ENCODE data around the gene PDE4C. TPM values are rescaled to one million over a fixed set of nuclear protein-coding genes. Genes with fewer than 3 reads are reported as not detected.

Gene PDE4C
- total and polyA plus RNA-seq, 2 experiments from 2014 or later = 1.1 to 8.3 TPM

DNA sequence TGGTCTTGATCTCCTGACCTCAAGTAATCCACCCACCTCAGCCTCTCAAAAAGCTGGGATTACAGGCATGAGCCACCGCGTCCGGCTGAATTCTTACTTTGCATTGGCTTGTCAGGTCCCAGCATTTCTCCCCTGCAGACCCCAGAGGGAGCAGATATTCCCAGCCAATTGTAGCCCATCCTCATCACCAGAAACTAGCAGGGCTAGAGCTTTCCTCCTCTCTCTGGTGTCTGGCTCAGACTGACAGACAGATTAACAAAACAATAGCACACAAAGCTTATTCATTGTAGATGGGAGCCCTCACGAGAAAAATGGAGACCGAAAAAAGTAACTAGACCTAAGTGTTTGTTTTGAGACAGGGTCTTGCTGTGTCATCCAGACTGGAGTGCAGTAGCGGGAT is 40.7 kb downstream of the PDE4C start:
- H3K9me3 ChIP-seq (ENCODE audit: low read depth) = no peaks in the 10 kb centered on the region
- H3K27ac ChIP-seq = no peak overlapping the region
- no peaks in the 10 kb centered on the region for H3K27me3 ChIP-seq
- TF ChIP-seq, protein P1, sequence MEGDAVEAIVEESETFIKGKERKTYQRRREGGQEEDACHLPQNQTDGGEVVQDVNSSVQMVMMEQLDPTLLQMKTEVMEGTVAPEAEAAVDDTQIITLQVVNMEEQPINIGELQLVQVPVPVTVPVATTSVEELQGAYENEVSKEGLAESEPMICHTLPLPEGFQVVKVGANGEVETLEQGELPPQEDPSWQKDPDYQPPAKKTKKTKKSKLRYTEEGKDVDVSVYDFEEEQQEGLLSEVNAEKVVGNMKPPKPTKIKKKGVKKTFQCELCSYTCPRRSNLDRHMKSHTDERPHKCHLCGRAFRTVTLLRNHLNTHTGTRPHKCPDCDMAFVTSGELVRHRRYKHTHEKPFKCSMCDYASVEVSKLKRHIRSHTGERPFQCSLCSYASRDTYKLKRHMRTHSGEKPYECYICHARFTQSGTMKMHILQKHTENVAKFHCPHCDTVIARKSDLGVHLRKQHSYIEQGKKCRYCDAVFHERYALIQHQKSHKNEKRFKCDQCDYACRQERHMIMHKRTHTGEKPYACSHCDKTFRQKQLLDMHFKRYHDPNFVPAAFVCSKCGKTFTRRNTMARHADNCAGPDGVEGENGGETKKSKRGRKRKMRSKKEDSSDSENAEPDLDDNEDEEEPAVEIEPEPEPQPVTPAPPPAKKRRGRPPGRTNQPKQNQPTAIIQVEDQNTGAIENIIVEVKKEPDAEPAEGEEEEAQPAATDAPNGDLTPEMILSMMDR (IDR thresholded peaks at IDR 0.05; ENCODE audit: low read depth, low read length) = no peak
- no peak for DNase-seq (ENCODE audit: low read depth in 1 of 2, low spot score in 1 of 2)
- H3K4me1 ChIP-seq (ENCODE audit: low read depth) = no peaks in the 10 kb centered on the region
- H3K36me3 ChIP-seq = no peaks in the 10 kb centered on the region
- H3K4me3 ChIP-seq = no peak overlapping the region

DNA sequence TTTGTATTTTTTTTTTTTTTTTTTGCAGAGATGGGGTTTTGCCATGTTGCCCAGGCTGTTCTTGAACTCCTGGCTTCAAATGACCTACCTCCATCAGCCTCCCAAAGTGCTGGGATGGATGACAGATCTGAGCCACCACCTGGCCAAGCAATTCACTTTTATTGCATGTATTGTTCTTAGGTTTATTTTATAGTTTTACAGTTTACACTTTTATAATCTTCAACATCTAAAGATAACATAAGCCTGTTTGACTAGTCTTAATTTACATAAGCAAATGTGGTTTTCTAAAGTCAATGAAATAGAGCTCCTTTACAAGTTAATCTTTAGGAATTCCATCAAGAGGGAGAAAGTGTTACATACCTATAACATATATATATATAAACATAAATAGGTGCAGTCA is 42.7 kb downstream of the PDE4C start:
- Histone ChIP-seq H3K4me3 (no peak overlapping the region), H3K27ac (no peak overlapping the region), H3K27me3 (no peaks in the 10 kb centered on the region), H3K36me3 (no peaks in the 10 kb centered on the region), H3K4me1 (ENCODE audit: low read depth) (no peaks in the 10 kb centered on the region), H3K9me3 (ENCODE audit: low read depth) (no peaks in the 10 kb centered on the region)
- DNase-seq (ENCODE audit: low read depth in 1 of 2, low spot score in 1 of 2) = no peak
- TF ChIP-seq, protein P1 (IDR thresholded peaks at IDR 0.05; ENCODE audit: low read depth, low read length) = no peak

DNA sequence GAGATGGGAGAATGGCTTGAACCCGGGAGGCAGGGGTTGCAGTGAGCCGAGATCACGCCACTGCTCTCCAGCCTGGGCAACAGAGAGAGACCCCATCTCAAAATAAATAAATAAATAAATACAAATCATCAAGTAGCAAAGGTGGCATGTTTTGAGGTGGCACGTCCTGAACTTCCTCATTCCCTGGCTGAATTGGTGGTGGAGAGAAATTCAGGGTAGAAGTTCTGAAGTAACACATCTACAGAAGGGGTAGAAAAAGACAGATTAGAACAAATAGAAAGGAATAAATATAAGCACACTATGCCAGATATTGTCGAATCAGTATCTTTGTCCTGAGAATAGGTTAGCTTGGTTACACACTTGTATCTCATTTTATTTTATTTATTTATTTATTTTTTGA is 46.3 kb downstream of the PDE4C start:
- Histone ChIP-seq H3K36me3 (no peaks in the 10 kb centered on the region), H3K27me3 (peaks cover 6% of the 10 kb centered on the region), H3K4me1 (ENCODE audit: low read depth) (no peaks in the 10 kb centered on the region), H3K27ac (no peak overlapping the region), H3K4me3 (no peak overlapping the region), H3K9me3 (ENCODE audit: low read depth) (no peaks in the 10 kb centered on the region)
- DNase-seq (ENCODE audit: low read depth in 1 of 2, low spot score in 1 of 2) = no peak
- TF ChIP-seq, protein P1 (IDR thresholded peaks at IDR 0.05; ENCODE audit: low read depth, low read length) = no peak

DNA sequence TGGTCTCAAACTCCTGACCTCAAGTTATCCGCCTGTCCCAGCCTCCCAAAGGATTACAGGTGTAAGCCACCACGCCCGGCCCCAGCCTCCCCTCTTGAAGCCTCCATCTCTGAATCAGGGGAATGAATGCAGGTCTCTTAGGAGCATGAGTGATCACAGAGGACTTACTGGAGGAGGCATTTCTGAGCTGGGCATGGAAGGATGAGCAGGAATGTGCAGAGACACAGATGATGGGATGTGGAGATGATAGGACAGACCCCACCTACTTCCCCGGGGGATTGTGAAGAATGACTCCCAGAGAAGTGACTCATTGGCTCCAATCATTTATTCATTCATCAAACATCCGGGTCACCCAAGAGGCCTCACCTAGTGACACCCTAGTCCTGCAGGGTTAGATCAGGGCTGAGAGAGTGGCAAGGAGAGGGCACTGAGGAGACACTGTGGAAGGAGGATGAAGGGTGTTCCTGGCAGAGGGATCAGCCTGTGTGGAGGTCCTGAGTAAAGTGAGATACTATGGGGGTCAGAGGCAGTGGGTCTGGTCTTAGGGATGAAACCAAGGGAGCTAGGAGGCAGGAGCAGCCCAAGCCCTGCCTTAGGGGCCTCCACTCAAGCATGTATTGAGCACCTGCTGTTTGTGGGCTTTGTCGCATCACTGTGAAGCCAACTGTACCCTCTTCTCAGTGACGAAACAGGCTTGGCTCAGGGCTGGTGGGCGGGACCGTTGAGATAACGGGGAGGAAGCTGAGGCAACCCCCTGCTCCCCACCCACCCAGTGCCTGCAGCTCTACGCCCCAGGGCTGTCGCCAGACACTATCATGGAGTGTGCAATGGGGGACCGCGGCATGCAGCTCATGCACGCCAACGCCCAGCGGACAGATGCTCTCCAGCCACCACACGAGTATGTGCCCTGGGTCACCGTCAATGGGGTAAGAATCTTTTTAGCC is 49.6 kb downstream of the PDE4C start:
- Histone ChIP-seq H3K27me3 (peaks cover 18% of the 10 kb centered on the region), H3K4me3 (no peak overlapping the region), H3K27ac (no peak overlapping the region), H3K36me3 (no peaks in the 10 kb centered on the region), H3K4me1 (ENCODE audit: low read depth) (peaks cover 7% of the 10 kb centered on the region), H3K9me3 (ENCODE audit: low read depth) (no peaks in the 10 kb centered on the region)
- DNase-seq (ENCODE audit: low read depth in 1 of 2, low spot score in 1 of 2) = no peak
- TF ChIP-seq, protein P1 (IDR thresholded peaks at IDR 0.05; ENCODE audit: low read depth, low read length) = no peak

DNA sequence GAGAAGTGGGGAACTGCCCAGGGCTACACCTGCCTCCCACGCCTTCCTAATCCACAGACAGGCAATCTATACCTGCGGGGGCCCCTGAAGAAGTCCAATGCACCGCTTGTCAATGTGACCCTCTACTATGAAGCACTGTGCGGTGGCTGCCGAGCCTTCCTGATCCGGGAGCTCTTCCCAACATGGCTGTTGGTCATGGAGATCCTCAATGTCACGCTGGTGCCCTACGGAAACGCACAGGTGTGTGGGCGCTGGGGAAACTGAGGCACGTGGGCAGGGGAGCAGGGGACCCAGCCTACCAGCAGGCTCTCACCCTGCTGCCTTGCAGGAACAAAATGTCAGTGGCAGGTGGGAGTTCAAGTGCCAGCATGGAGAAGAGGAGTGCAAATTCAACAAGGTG is 51.3 kb downstream of the PDE4C start:
- Histone ChIP-seq H3K9me3 (ENCODE audit: low read depth) (no peaks in the 10 kb centered on the region), H3K27me3 (peaks cover 18% of the 10 kb centered on the region), H3K4me1 (ENCODE audit: low read depth) (peaks cover 7% of the 10 kb centered on the region), H3K27ac (no peak overlapping the region), H3K36me3 (no peaks in the 10 kb centered on the region), H3K4me3 (no peak overlapping the region)
- DNase-seq (ENCODE audit: low read depth in 1 of 2, low spot score in 1 of 2) = no peak
- TF ChIP-seq, protein P1 (IDR thresholded peaks at IDR 0.05; ENCODE audit: low read depth, low read length) = no peak

Other genes starting within 250 kb of the PDE4C start
- 9.2 and 16.1 TPM in 2 replicates for gene ARRDC2, start 218.3 kb downstream of the PDE4C start, total RNA-seq
- gene ARRDC2, start 218.3 kb downstream of the PDE4C start, polyA plus RNA-seq = 6.8 and 10.7 TPM in 2 replicates
- not detected in 2 replicates for gene IL12RB1, start 139.5 kb downstream of the PDE4C start, total RNA-seq
- not detected in 2 replicates for gene IL12RB1, start 139.5 kb downstream of the PDE4C start, polyA plus RNA-seq
- 6.6 and 8.1 TPM in 2 replicates for gene MAST3, start 128.7 kb downstream of the PDE4C start, total RNA-seq
- gene MAST3, start 128.7 kb downstream of the PDE4C start, polyA plus RNA-seq = 5.5 and 8.4 TPM in 2 replicates
- gene PIK3R2, start 73.3 kb downstream of the PDE4C start, total RNA-seq = 64.7 and 72.0 TPM in 2 replicates
- 48.5 and 53.8 TPM in 2 replicates for gene PIK3R2, start 73.3 kb downstream of the PDE4C start, polyA plus RNA-seq
- 0.98 and 1.4 TPM in 2 replicates for gene IFI30, start 52.6 kb downstream of the PDE4C start, total RNA-seq
- 1.0 TPM in 1 of 2 replicates, not detected in the other for gene IFI30, start 52.6 kb downstream of the PDE4C start, polyA plus RNA-seq
- 38.2 and 74.5 TPM in 2 replicates for gene MPV17L2, start 33.2 kb downstream of the PDE4C start, total RNA-seq
- 25.5 and 51.7 TPM in 2 replicates for gene MPV17L2, start 33.2 kb downstream of the PDE4C start, polyA plus RNA-seq
- 11.3 and 13.0 TPM in 2 replicates for gene RAB3A, start 22.4 kb downstream of the PDE4C start, total RNA-seq
- gene RAB3A, start 22.4 kb downstream of the PDE4C start, polyA plus RNA-seq = 12.5 and 15.3 TPM in 2 replicates
- 2.3 and 3.2 TPM in 2 replicates for gene IQCN, start 48.0 kb upstream of the PDE4C start, total RNA-seq
- gene IQCN, start 48.0 kb upstream of the PDE4C start, polyA plus RNA-seq = 0.38 and 0.72 TPM in 2 replicates
- gene JUND, start 55.2 kb upstream of the PDE4C start, total RNA-seq = 430 and 496 TPM in 2 replicates
- gene JUND, start 55.2 kb upstream of the PDE4C start, polyA plus RNA-seq = 262 and 265 TPM in 2 replicates
- gene LSM4, start 96.6 kb upstream of the PDE4C start, total RNA-seq = 446 and 493 TPM in 2 replicates
- 418 and 422 TPM in 2 replicates for gene LSM4, start 96.6 kb upstream of the PDE4C start, polyA plus RNA-seq
- 19.6 and 19.7 TPM in 2 replicates for gene PGPEP1, start 114.2 kb upstream of the PDE4C start, total RNA-seq
- gene PGPEP1, start 114.2 kb upstream of the PDE4C start, polyA plus RNA-seq = 12.9 and 14.0 TPM in 2 replicates
- 2.9 and 10.0 TPM in 2 replicates for gene GDF15, start 159.7 kb upstream of the PDE4C start, total RNA-seq
- 2.4 and 8.2 TPM in 2 replicates for gene GDF15, start 159.7 kb upstream of the PDE4C start, polyA plus RNA-seq
- gene LRRC25, start 171.2 kb upstream of the PDE4C start, total RNA-seq = 0.04 TPM in 1 of 2 replicates, not detected in the other
- gene LRRC25, start 171.2 kb upstream of the PDE4C start, polyA plus RNA-seq = not detected in 2 replicates
- gene SSBP4, start 193.0 kb upstream of the PDE4C start, total RNA-seq = 154 and 180 TPM in 2 replicates
- gene SSBP4, start 193.0 kb upstream of the PDE4C start, polyA plus RNA-seq = 151 and 175 TPM in 2 replicates
- 218 and 298 TPM in 2 replicates for gene ISYNA1, start 211.7 kb upstream of the PDE4C start, total RNA-seq
- 370 and 442 TPM in 2 replicates for gene ISYNA1, start 211.7 kb upstream of the PDE4C start, polyA plus RNA-seq

Measured in cardiac muscle cell (in vitro differentiated cells and primary cell).